ENCODE data around the gene TMEM37. TPM values are rescaled to one million over a fixed set of nuclear protein-coding genes. Genes with fewer than 3 reads are reported as not detected.
A peak's percentile ranks its signal among the peaks of the same experiment; 100 is the strongest.

TMEM37 gene
- total and polyA plus RNA-seq, 2 of the 13 experiments (the other 11 are each of a cell fraction or from before 2014, with no cell fraction given), result 37.7 to 115 TPM

DNA sequence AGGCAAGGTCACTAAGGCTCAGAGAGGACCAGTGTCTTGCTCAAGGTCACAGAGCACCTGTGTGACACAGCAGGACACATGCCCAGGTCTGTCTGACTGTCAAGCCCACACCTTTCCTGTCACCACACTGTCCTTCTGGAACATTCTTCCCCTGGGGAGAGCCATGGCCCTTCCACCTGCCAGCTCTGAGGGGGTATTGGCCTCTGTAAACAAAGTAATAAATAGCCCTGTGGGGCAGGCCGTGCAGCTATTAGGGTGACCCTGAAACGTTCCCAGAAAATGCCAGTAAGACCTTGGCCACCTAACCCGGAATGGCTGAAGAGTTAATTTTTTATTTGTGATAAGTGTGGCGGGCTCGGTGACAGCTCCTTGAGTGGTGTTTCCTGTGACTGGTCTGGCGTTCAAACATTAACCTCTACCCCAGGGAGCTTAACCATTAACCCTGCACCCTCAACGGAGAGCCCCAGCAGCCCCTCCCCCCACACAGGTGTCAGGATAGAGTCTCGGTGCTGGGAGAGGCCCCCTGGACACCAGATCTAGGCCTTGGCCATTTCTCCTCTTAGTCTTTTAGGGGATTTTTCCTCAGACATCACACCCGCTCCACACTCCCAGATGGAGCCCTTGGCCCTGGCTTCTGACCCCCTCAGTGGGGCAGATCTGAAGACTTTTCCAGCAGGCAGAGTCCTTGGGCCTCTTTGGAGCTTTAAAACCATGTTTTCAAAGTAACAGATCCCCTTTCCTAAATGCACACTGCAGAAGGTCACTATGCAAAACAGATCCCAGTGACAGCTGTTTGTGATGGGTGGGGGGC is 56.0 kb downstream of the TMEM37 start (continued):
- TF ChIP-seq, protein P1, sequence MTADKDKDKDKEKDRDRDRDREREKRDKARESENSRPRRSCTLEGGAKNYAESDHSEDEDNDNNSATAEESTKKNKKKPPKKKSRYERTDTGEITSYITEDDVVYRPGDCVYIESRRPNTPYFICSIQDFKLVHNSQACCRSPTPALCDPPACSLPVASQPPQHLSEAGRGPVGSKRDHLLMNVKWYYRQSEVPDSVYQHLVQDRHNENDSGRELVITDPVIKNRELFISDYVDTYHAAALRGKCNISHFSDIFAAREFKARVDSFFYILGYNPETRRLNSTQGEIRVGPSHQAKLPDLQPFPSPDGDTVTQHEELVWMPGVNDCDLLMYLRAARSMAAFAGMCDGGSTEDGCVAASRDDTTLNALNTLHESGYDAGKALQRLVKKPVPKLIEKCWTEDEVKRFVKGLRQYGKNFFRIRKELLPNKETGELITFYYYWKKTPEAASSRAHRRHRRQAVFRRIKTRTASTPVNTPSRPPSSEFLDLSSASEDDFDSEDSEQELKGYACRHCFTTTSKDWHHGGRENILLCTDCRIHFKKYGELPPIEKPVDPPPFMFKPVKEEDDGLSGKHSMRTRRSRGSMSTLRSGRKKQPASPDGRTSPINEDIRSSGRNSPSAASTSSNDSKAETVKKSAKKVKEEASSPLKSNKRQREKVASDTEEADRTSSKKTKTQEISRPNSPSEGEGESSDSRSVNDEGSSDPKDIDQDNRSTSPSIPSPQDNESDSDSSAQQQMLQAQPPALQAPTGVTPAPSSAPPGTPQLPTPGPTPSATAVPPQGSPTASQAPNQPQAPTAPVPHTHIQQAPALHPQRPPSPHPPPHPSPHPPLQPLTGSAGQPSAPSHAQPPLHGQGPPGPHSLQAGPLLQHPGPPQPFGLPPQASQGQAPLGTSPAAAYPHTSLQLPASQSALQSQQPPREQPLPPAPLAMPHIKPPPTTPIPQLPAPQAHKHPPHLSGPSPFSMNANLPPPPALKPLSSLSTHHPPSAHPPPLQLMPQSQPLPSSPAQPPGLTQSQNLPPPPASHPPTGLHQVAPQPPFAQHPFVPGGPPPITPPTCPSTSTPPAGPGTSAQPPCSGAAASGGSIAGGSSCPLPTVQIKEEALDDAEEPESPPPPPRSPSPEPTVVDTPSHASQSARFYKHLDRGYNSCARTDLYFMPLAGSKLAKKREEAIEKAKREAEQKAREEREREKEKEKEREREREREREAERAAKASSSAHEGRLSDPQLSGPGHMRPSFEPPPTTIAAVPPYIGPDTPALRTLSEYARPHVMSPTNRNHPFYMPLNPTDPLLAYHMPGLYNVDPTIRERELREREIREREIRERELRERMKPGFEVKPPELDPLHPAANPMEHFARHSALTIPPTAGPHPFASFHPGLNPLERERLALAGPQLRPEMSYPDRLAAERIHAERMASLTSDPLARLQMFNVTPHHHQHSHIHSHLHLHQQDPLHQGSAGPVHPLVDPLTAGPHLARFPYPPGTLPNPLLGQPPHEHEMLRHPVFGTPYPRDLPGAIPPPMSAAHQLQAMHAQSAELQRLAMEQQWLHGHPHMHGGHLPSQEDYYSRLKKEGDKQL (CRISPR knock-in tag; IDR thresholded peaks at IDR 0.05; ENCODE audit: low read depth), result 0 out of 2 replicates have a peak, but pooled peaks have one; percentile 37
- TF ChIP-seq PPARG (CRISPR knock-in tag; conservative IDR thresholded peaks at IDR 0.05) (peak; percentile 56; the same call in 1 of the 2 replicates), ZNF264 (CRISPR knock-in tag; IDR thresholded peaks at IDR 0.05) (0 out of 2 replicates have a peak, but pooled peaks have one; percentile 34), HNF4G (IDR thresholded peaks at IDR 0.05; ENCODE audit: borderline replicate concordance, low read depth, low read length) (peak; percentile 71), HNF4G (CRISPR knock-in tag; IDR thresholded peaks at IDR 0.05; ENCODE audit: borderline replicate concordance, low read depth) (no peak), MEIS1 (CRISPR knock-in tag; IDR thresholded peaks at IDR 0.05; ENCODE audit: borderline replicate concordance) (peak; percentile 81; the same call in 1 of the 2 replicates), NR2F1 (CRISPR knock-in tag; IDR thresholded peaks at IDR 0.05) (peak; percentile 36 to 39; a peak in 2 of 4 replicates), HMGA1 (CRISPR knock-in tag; conservative IDR thresholded peaks at IDR 0.05) (no peak), ZNF614 (CRISPR knock-in tag; IDR thresholded peaks at IDR 0.05; ENCODE audit: borderline replicate concordance) (peak; percentile 63; the same call in 1 of the 2 replicates), KDM6A (CRISPR knock-in tag; IDR thresholded peaks at IDR 0.05; ENCODE audit: low read depth) (peak; percentile 85), SRY (CRISPR knock-in tag; IDR thresholded peaks at IDR 0.05) (peak; percentile 70; the same call in 1 of the 2 replicates), ATF7-NPFF (CRISPR knock-in tag; IDR thresholded peaks at IDR 0.05; ENCODE audit: low read depth) (peak; percentile 68), ZNF788 (CRISPR knock-in tag; IDR thresholded peaks at IDR 0.05; ENCODE audit: borderline replicate concordance) (peak; percentile 81; the same call in 1 of the 2 replicates), ZFAT (CRISPR knock-in tag; conservative IDR thresholded peaks at IDR 0.05) (no peak), NFIC (IDR thresholded peaks at IDR 0.05; ENCODE audit: low read length) (peak; percentile 67; the same call in 1 of the 2 replicates), ARNT (IDR thresholded peaks at IDR 0.05) (no peak), TAF1 (CRISPR knock-in tag; IDR thresholded peaks at IDR 0.05) (peak; percentile 12; the same call in 1 of the 2 replicates), DZIP1 (CRISPR knock-in tag; IDR thresholded peaks at IDR 0.05) (peak; percentile 46; the same call in 1 of the 2 replicates), ZNF430 (CRISPR knock-in tag; IDR thresholded peaks at IDR 0.05) (peak; percentile 73; the same call in 1 of the 2 replicates)
- TF ChIP-seq, protein P2, sequence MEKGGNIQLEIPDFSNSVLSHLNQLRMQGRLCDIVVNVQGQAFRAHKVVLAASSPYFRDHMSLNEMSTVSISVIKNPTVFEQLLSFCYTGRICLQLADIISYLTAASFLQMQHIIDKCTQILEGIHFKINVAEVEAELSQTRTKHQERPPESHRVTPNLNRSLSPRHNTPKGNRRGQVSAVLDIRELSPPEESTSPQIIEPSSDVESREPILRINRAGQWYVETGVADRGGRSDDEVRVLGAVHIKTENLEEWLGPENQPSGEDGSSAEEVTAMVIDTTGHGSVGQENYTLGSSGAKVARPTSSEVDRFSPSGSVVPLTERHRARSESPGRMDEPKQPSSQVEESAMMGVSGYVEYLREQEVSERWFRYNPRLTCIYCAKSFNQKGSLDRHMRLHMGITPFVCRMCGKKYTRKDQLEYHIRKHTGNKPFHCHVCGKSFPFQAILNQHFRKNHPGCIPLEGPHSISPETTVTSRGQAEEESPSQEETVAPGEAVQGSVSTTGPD (CRISPR knock-in tag; IDR thresholded peaks at IDR 0.05), result 0 out of 2 replicates have a peak, but pooled peaks have one; percentile 25

All from HepG2 (cell line).